Gastrocnemius medialis (tissue), 4 donors: ENCODE results near the gene TBC1D25. TPM values are rescaled to one million over a fixed set of nuclear protein-coding genes. Genes with fewer than 3 reads are reported as not detected.

ENCODE experiments used
- ATAC-seq, 2 donors: fragments of 150-250 bp; one replicate each; pipeline ENCODE4 v1.9.1; 2016
- DNase-seq, 2 donors: peaks; one replicate each; pipeline ENCODE4 v3.0.0-alpha.2; 2019
- H3K27ac ChIP-seq, 4 donors: fragments of 200-600 bp; sonication (generic); 1 replicate in 1 of 4; 2 replicates in 3 of 4; pipeline ENCODE4 v1.5.1; 2016 to 2018; ENCODE audit warnings: mild to moderate bottlenecking in 2 of 4, moderate library complexity in 1 of 4
- H3K27me3 ChIP-seq, 3 donors: fragments of 200-600 bp; sonication (generic) in 2 of 3; 1 replicate in 1 of 3; 2 replicates in 2 of 3; pipeline versions ENCODE4 v1.5.1 to v1.6.0; 2016 to 2019; ENCODE audit warnings: mild to moderate bottlenecking in 1 of 3, moderate library complexity in 1 of 3
- H3K36me3 ChIP-seq, 2 donors: fragments of 200-600 bp; sonication (generic) in 1 of 2; one replicate each; pipeline ENCODE4 v1.5.1; 2017 to 2018
- H3K4me1 ChIP-seq, 2 donors: fragments of 200-600 bp; sonication (generic) in 1 of 2; one replicate each; pipeline ENCODE4 v1.5.1; 2016 to 2017; ENCODE audit warnings: mild to moderate bottlenecking in 2 of 2
- H3K4me3 ChIP-seq, 4 donors: fragments of 200-600 bp; sonication (generic) in 3 of 4; 1 replicate in 1 of 4; 2 replicates in 3 of 4; pipeline ENCODE4 v1.5.1; 2016 to 2019; ENCODE audit warnings: mild to moderate bottlenecking in 2 of 4
- H3K9me3 ChIP-seq, 3 donors: fragments of 200-600 bp; sonication (generic) in 2 of 3; 1 replicate in 1 of 3; 2 replicates in 2 of 3; pipeline ENCODE4 v1.5.1; 2016 to 2019
- CTCF ChIP-seq, 5 experiments: fragments of 450-650 bp in 3 of 5; fragments of 200-600 bp in 2 of 5; sonication (generic) in 2 of 5; IDR thresholded peaks in 4 of 5; conservative IDR thresholded peaks in 1 of 5; 1 replicate in 4 of 5; 2 replicates in 1 of 5; pipeline ENCODE4 v1.5.1; 2016 to 2019; ENCODE audit warnings: antibody characterized with exemption in 5 of 5, mild to moderate bottlenecking in 3 of 5, moderate library complexity in 3 of 5
- POLR2A ChIP-seq, 2 donors: fragments of 450-650 bp; IDR thresholded peaks; one replicate each; pipeline ENCODE4 v1.6.1; 2017; ENCODE audit warnings: antibody characterized with exemption in 2 of 2, mild to moderate bottlenecking in 2 of 2, moderate library complexity in 2 of 2
- in situ Hi-C, 4 donors: fragments of 200-750 bp; cut with MboI; loops; one replicate each; pipeline versions ENCODE4 v1.15.0 to v1.8.0; 2017; ENCODE audit warnings: low sequenced_read_pairs in 4 of 4
- intact Hi-C: fragments of 100-400 bp; cut with DNase I; formaldehyde crosslinking; loops from one replicate; pipeline ENCODE4 v1.15.1; 2023; ENCODE audit warnings: low total_unique reads
- total RNA-seq, 4 donors: library from RNA; depleted of rRNA; stranded (reverse); fragments of >200 nt; gene quantifications; one replicate each; pipeline versions ENCODE4 v1.1.0 to v1.2.3, GENCODE V29; 2016

Gene TBC1D25
- total RNA-seq = 10 to 100 TPM; 10.3 to 14.8 (median 11.9) TPM

- Histone ChIP-seq H3K27ac (peak within 1 kb of the TSS; percentile 91 to 96 (median 92)), H3K4me3 (peak within 1 kb of the TSS; percentile 70 to 82 (median 78)), H3K36me3 (peaks cover 0 to 7% of the 10 kb centered on the region in 2 donors), H3K27me3 (no peaks in the 10 kb centered on the region), H3K4me1 (peaks cover 0 to 3% of the 10 kb centered on the region in 2 donors), H3K9me3 (no peaks in the 10 kb centered on the region)
- ATAC-seq = peak; percentile 94 to 97
- in situ Hi-C loops = no loop called here
- peak; percentile 95 to 98 for DNase-seq
- intact Hi-C loops = loop anchor here (1.0 to 10.0 kb wide), 4 partner anchors 31 to 265 kb away; partner anchors contain the start of genes FTSJ1, HDAC6, PORCN and RBM3
- TF ChIP-seq POLR2A (IDR thresholded peaks at IDR 0.05) (peak; percentile 66 to 75), CTCF (IDR thresholded peaks at IDR 0.05 in 4 of 5, conservative IDR thresholded peaks at IDR 0.05 in 1 of 5) (peak; percentile 8 to 41 (median 30))
Observed at GRCh38 chrX:48539345-48540027, at the start of gene TBC1D25. TSS of gene TBC1D25 (plus strand) at chrX:48539714. CDS start at chrX:48539798, 84 bp downstream.

DNA sequence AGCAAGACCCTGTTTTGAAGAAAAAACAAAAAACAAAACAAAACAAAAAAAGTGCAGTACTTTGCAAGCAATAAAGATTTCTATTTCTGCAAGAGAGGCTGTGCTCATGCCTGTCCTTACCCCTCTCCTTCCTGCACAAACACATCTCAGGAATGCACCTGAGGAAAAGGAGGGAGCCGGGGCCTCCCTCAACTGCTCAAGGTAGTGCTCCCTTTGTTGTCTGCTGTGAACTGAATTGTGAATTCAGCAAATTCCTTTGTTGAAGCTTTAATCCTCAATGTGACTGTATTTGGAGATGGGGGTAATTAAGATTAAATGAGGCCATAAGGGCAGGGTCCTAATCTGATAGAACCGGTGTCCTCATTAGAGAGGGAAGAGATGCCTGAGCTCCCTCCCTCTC lies 49.6 kb upstream of the TBC1D25 start:
- Histone ChIP-seq H3K27me3 (no peaks in the 10 kb centered on the region), H3K4me3 (no peak overlapping the region), H3K27ac (no peak overlapping the region), H3K4me1 (no peaks in the 10 kb centered on the region), H3K9me3 (no peaks in the 10 kb centered on the region), H3K36me3 (no peaks in the 10 kb centered on the region)
- in situ Hi-C loops = loop anchor here in 1 of 4 donors (25.0 kb wide), 1 partner anchor 403 kb away; no protein-coding TSS in a partner anchor
- no peak for DNase-seq
- ATAC-seq = no peak
- intact Hi-C loops = no loop called here
- TF ChIP-seq CTCF (IDR thresholded peaks at IDR 0.05 in 4 of 5, conservative IDR thresholded peaks at IDR 0.05 in 1 of 5) = no peak
- no peak for TF ChIP-seq POLR2A (IDR thresholded peaks at IDR 0.05)

GRCh38 chrX:48490661-48491060 lies 48.9 kb upstream of the TBC1D25 start:
- intact Hi-C loops (no loop called here), in situ Hi-C loops (loop anchor here in 1 of 4 donors (25.0 kb wide), 1 partner anchor 403 kb away; no protein-coding TSS in a partner anchor)
- no peak overlapping the region for H3K27ac ChIP-seq
- TF ChIP-seq CTCF (IDR thresholded peaks at IDR 0.05 in 4 of 5, conservative IDR thresholded peaks at IDR 0.05 in 1 of 5) = no peak
- TF ChIP-seq POLR2A (IDR thresholded peaks at IDR 0.05) = no peak
- no peaks in the 10 kb centered on the region for H3K27me3 ChIP-seq
- no peaks in the 10 kb centered on the region for H3K4me1 ChIP-seq
- H3K36me3 ChIP-seq = no peaks in the 10 kb centered on the region
- H3K9me3 ChIP-seq = no peaks in the 10 kb centered on the region
- no peak overlapping the region for H3K4me3 ChIP-seq
- ATAC-seq (no peak), DNase-seq (no peak)

DNA sequence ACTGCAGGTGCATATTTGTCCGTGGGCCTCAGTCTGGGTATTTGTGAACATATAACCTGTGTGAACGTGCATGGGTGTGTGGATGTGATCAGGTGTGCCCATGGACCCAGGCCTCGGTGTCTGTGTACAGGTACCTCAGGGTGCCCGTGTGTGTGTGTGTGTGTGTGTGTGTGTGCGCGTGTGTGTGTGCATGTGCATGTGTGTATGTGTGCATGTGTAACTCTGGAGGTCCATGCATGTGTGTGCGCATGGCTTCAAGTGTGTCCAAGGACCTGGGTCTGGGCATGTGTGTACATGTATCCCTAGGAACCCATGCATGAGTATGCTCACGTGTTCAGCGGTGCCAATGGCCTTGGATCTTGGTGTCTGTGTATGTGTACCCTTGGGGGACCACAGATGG lies 47.7 kb upstream of the TBC1D25 start:
- H3K36me3 ChIP-seq = no peaks in the 10 kb centered on the region
- no peaks in the 10 kb centered on the region for H3K4me1 ChIP-seq
- H3K27me3 ChIP-seq = no peaks in the 10 kb centered on the region
- DNase-seq = no peak
- no peaks in the 10 kb centered on the region for H3K9me3 ChIP-seq
- intact Hi-C loops = no loop called here
- in situ Hi-C loops = loop anchor here in 1 of 4 donors (25.0 kb wide), 1 partner anchor 405 kb away; no protein-coding TSS in a partner anchor
- no peak for ATAC-seq
- H3K27ac ChIP-seq = no peak overlapping the region
- H3K4me3 ChIP-seq = no peak overlapping the region
- no peak for TF ChIP-seq POLR2A (IDR thresholded peaks at IDR 0.05)
- TF ChIP-seq CTCF (IDR thresholded peaks at IDR 0.05 in 4 of 5, conservative IDR thresholded peaks at IDR 0.05 in 1 of 5) = no peak
